ENCODE measurements around the gene MCAT. TPM values are rescaled to one million over a fixed set of nuclear protein-coding genes. Genes with fewer than 3 reads are reported as not detected.

MCAT gene
- total and polyA plus RNA-seq, 2 of the 4 experiments (the other 2 are of a cell fraction): 7.3 to 19.7 TPM

DNA sequence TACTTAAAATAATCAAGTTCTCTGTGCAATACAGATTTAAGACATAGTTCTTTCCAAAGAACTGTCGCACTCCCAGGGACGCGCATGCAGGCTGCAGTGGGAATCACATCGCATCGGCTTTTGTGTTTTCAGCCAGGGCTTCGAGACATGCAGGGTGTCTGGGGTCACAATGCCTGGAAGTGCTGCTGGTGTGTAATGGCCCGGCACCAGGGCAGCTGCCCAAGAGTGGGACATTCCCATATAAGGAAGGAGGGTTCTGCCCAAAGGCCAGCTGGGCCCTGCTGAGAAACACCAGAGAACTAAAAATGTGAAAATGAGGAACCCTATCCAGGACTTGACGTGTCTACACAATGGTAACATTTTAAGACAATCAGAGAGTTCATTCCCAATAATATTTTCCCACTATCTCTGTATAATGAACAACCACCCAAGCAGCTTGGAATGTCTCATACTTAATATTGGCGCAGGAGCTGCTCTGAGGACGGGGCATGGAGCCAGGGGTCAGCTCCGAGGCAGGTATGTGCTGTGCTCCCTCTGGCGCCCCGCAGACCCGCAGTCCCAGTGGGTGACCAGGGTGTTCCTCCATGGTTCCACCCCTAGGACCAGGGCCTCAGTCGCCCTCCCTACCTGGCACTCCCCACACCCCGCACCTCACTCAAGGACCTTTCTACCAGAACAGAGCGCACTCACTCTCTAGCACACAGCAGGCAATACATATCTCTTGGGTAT, 11.3 kb downstream of the MCAT start:
- Histone ChIP-seq H2BK5ac (ENCODE audit: low read depth, low read length, poor library complexity, severe bottlenecking) (no peak overlapping the region), H2AK5ac (ENCODE audit: low read depth, low read length) (no peak overlapping the region), H3K9me1 (ENCODE audit: insufficient read depth, low read length) (peaks cover 7% of the 10 kb centered on the region), H3K4me2 (ENCODE audit: low read depth, low read length) (no peak overlapping the region), H4K91ac (ENCODE audit: insufficient read depth, low read depth, low read length) (no peak overlapping the region), H3K27me3 (ENCODE audit: control insufficient read depth, insufficient read depth, low read length) (no peaks in the 10 kb centered on the region), H3K4me3 (ENCODE audit: insufficient read depth, low read depth, low read length) (no peak overlapping the region), H3K27ac (ENCODE audit: insufficient read depth, low read length) (no peak overlapping the region), H3K56ac (ENCODE audit: extremely low read depth, insufficient read depth, low read length) (no peak overlapping the region), H3K79me1 (ENCODE audit: low read depth in 1 of 2, low read length in 2 of 2) (peaks cover 0 to 5% of the 10 kb centered on the region in 2 experiments; a peak in 1 of 4 replicates), H3K4ac (ENCODE audit: low read depth, low read length) (no peak overlapping the region), H3K9ac (ENCODE audit: low read depth, low read length) (no peak overlapping the region), H2AK9ac (replicated peaks; ENCODE audit: low read depth, low read length, poor library complexity) (peak overlapping the region; percentile 63), H3K14ac (replicated peaks; ENCODE audit: low read depth, low read length) (no peak overlapping the region), H4K5ac (ENCODE audit: low read depth, low read length) (no peak overlapping the region), H2AFZ (replicated peaks; ENCODE audit: low read length, poor library complexity) (no peak overlapping the region), H3K9me3 (ENCODE audit: control insufficient read depth, insufficient read depth, low read length) (no peaks in the 10 kb centered on the region), H2BK15ac (ENCODE audit: low read depth, low read length) (no peak overlapping the region), H3K36me3 (ENCODE audit: control insufficient read depth, insufficient read depth, low read length) (peaks cover 28% of the 10 kb centered on the region), H3K18ac (ENCODE audit: low read depth, low read length) (no peak overlapping the region), H3K4me1 (ENCODE audit: control insufficient read depth, insufficient read depth, low read length) (peaks cover 6% of the 10 kb centered on the region), H4K20me1 (ENCODE audit: insufficient read depth, low read length) (no peaks in the 10 kb centered on the region), H2BK120ac (ENCODE audit: low read depth, low read length) (no peak overlapping the region), H4K8ac (ENCODE audit: low read depth in 2 of 2, low read length in 2 of 2) (no peak overlapping the region), H3K23ac (ENCODE audit: low read depth, low read length) (no peak overlapping the region), H2BK20ac (ENCODE audit: low read depth, low read length) (no peak overlapping the region)
- POLR2A ChIA-PET (ENCODE audit: unreplicated experiment): no interaction called here
- WGBS, 2 experiments (ENCODE audit: extremely low coverage in 2 of 2, insufficient read length in 1 of 2): 91% methylated on average over 9 of the region's 17 CpGs; no CpG with 5 or more reads in 1 of the 2 experiments
- TF ChIP-seq MXI1 (IDR thresholded peaks at IDR 0.05; ENCODE audit: borderline replicate concordance, low read depth, low read length) (no peak), CEBPB (IDR thresholded peaks at IDR 0.05; ENCODE audit: low read depth, low read length) (no peak), RCOR1 (IDR thresholded peaks at IDR 0.05; ENCODE audit: insufficient replicate concordance, low read length) (no peak), POLR2A (IDR thresholded peaks at IDR 0.05; ENCODE audit: low read depth, low read length) (no peak), NFE2L2 (IDR thresholded peaks at IDR 0.05; ENCODE audit: low read depth, low read length) (no peak), FOS (IDR thresholded peaks at IDR 0.05; ENCODE audit: low read depth, low read length) (no peak), RAD21 (IDR thresholded peaks at IDR 0.05; ENCODE audit: low read length) (no peak), RFX5 (IDR thresholded peaks at IDR 0.05; ENCODE audit: low read depth, low read length) (no peak), CHD1 (IDR thresholded peaks at IDR 0.05; ENCODE audit: low read depth, low read length) (no peak)
- TF ChIP-seq, protein P1, sequence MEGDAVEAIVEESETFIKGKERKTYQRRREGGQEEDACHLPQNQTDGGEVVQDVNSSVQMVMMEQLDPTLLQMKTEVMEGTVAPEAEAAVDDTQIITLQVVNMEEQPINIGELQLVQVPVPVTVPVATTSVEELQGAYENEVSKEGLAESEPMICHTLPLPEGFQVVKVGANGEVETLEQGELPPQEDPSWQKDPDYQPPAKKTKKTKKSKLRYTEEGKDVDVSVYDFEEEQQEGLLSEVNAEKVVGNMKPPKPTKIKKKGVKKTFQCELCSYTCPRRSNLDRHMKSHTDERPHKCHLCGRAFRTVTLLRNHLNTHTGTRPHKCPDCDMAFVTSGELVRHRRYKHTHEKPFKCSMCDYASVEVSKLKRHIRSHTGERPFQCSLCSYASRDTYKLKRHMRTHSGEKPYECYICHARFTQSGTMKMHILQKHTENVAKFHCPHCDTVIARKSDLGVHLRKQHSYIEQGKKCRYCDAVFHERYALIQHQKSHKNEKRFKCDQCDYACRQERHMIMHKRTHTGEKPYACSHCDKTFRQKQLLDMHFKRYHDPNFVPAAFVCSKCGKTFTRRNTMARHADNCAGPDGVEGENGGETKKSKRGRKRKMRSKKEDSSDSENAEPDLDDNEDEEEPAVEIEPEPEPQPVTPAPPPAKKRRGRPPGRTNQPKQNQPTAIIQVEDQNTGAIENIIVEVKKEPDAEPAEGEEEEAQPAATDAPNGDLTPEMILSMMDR (conservative IDR thresholded peaks at IDR 0.05; ENCODE audit: low read depth, low read length): no peak
- TF ChIP-seq, protein P2, sequence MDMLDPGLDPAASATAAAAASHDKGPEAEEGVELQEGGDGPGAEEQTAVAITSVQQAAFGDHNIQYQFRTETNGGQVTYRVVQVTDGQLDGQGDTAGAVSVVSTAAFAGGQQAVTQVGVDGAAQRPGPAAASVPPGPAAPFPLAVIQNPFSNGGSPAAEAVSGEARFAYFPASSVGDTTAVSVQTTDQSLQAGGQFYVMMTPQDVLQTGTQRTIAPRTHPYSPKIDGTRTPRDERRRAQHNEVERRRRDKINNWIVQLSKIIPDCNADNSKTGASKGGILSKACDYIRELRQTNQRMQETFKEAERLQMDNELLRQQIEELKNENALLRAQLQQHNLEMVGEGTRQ (IDR thresholded peaks at IDR 0.05; ENCODE audit: low read depth, low read length): no peak
- BruUV-seq (replicated peaks): no TSS peak
- intact Hi-C loops (cut with micrococcal nuclease) (no loop called here), in situ Hi-C loops (cut with MboI; ENCODE audit: low sequenced_read_pairs) (no loop called here), dilution Hi-C loops (cut with HindIII; ENCODE audit: low sequenced_read_pairs, unreplicated experiment) (no loop called here)
- CTCF ChIA-PET: no interaction called here
- ATAC-seq (ENCODE audit: low read depth) (no peak), DNase-seq (no peak)

Data from IMR-90 (cell line).